Brain microvascular endothelial cell (primary cell): ENCODE results near the gene CYP26B1.

ENCODE experiments used
- DNase-seq: peaks from one replicate; pipeline ENCODE4 v3.0.0-alpha.2; 2020
- H3K27ac ChIP-seq: fragments of 250-450 bp; sonication (Bioruptor Pico); 2 replicates; pipeline ENCODE4 v1.5.1; 2020; ENCODE audit warnings: mild to moderate bottlenecking, moderate library complexity
- H3K27me3 ChIP-seq: fragments of 250-450 bp; sonication (Bioruptor Pico); replicated peaks from 2 replicates; pipeline ENCODE4 v1.5.1; 2020; ENCODE audit warnings: mild to moderate bottlenecking
- H3K36me3 ChIP-seq: fragments of 250-450 bp; sonication (Bioruptor Pico); replicated peaks from 2 replicates; pipeline ENCODE4 v1.5.1; 2020; ENCODE audit warnings: mild to moderate bottlenecking
- H3K4me3 ChIP-seq: 2 replicates; pipeline ENCODE4 v1.5.1; 2011; ENCODE audit warnings: low read depth, mild to moderate bottlenecking, control low read depth, low read length, moderate library complexity
- in situ Hi-C: cut with HindIII; loops from 2 replicates; pipeline ENCODE4 v1.10.0; 2017; ENCODE audit warnings: low sequenced_read_pairs, low pct_ligation_motif_present
- TF ChIP-seq, protein P1 (sequence below): IDR thresholded peaks from 2 replicates; pipeline ENCODE4 v1.5.1; 2011; ENCODE audit warnings: low read depth, mild to moderate bottlenecking, moderate library complexity, low read length, control low read depth, inconsistent platforms; ENCODE audit errors: missing control alignments

CYP26B1 gene

DNA sequence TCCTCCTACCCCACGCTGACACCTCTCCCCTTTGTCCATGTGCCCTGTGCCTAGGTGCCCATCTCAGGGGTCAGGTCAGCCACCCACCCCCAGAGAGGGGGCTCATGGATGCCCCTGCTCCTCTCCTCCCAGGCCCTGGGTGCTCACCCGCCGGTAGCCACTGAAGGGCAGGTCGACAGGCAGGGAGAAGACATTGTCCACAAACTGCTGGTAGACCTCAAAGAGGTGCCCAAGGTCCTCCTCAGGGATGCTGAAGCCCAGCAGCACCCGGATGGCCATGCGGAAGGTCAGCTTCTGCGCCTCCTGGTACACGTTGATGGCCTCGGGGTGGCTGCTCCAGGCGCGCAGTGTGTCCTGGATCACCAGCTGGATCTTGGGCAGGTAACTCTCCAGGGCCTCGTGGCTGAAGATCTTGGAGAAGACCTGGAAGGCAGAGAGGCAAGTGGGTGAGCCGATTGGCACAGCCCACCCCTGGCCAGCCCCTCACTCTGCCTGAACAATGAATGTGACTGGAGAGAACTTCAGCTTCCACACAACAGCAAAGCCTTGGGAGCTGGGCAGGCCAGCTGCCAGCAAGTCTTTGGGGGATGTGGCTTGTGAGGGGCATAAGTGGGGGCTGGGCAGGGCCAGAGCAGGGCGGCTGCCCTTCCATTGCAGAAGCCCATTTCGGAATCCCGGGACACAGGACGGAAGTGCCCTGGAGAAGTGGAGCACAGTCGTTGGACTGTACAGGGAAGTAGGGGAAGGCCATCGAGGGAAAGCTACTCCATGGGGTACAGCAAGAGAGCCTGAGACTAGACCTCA is 12.5 kb downstream of the CYP26B1 start:
- no peak overlapping the region for H3K27ac ChIP-seq
- DNase-seq: no peak
- in situ Hi-C loops: no loop called here
- no peak overlapping the region for H3K4me3 ChIP-seq
- no peaks in the 10 kb centered on the region for H3K27me3 ChIP-seq
- TF ChIP-seq, protein P1, sequence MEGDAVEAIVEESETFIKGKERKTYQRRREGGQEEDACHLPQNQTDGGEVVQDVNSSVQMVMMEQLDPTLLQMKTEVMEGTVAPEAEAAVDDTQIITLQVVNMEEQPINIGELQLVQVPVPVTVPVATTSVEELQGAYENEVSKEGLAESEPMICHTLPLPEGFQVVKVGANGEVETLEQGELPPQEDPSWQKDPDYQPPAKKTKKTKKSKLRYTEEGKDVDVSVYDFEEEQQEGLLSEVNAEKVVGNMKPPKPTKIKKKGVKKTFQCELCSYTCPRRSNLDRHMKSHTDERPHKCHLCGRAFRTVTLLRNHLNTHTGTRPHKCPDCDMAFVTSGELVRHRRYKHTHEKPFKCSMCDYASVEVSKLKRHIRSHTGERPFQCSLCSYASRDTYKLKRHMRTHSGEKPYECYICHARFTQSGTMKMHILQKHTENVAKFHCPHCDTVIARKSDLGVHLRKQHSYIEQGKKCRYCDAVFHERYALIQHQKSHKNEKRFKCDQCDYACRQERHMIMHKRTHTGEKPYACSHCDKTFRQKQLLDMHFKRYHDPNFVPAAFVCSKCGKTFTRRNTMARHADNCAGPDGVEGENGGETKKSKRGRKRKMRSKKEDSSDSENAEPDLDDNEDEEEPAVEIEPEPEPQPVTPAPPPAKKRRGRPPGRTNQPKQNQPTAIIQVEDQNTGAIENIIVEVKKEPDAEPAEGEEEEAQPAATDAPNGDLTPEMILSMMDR: no peak
- no peaks in the 10 kb centered on the region for H3K36me3 ChIP-seq

DNA sequence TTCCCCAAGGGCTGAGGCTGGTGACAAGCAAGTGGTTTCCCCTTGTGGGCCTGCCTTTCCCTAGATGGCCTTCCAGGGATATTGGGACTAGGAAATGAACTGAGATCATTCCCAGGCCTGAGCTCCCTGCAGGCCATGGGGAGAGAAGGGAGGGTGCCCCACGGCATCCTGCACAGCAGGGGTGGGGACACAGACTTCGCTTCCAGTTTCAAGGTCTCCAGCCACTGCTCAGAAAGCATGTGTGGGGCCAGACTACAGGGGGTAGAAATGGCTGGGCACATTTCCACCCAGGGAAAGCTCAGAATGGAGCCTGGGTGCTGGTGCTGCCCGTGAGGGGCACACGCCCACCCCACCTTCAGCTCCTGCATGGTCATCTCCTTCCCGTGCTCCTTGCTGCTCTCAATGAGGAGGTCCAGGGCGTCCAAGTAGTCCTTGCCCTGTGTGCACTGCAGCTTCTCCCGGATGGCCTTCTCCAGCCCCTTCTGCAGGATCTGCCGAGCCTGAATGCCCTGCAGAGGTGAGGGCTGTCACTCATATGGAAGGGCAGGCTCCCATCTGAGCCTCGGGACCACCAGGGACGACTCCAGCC is 13.2 kb downstream of the CYP26B1 start:
- H3K27me3 ChIP-seq: no peaks in the 10 kb centered on the region
- DNase-seq: no peak
- no peak overlapping the region for H3K4me3 ChIP-seq
- in situ Hi-C loops: no loop called here
- H3K36me3 ChIP-seq: no peaks in the 10 kb centered on the region
- TF ChIP-seq, protein P1: no peak
- H3K27ac ChIP-seq: no peak overlapping the region

GRCh38 chr2:72133721-72134407 is 13.8 kb downstream of the CYP26B1 start:
- no peak for DNase-seq
- in situ Hi-C loops: no loop called here
- no peaks in the 10 kb centered on the region for H3K27me3 ChIP-seq

DNA sequence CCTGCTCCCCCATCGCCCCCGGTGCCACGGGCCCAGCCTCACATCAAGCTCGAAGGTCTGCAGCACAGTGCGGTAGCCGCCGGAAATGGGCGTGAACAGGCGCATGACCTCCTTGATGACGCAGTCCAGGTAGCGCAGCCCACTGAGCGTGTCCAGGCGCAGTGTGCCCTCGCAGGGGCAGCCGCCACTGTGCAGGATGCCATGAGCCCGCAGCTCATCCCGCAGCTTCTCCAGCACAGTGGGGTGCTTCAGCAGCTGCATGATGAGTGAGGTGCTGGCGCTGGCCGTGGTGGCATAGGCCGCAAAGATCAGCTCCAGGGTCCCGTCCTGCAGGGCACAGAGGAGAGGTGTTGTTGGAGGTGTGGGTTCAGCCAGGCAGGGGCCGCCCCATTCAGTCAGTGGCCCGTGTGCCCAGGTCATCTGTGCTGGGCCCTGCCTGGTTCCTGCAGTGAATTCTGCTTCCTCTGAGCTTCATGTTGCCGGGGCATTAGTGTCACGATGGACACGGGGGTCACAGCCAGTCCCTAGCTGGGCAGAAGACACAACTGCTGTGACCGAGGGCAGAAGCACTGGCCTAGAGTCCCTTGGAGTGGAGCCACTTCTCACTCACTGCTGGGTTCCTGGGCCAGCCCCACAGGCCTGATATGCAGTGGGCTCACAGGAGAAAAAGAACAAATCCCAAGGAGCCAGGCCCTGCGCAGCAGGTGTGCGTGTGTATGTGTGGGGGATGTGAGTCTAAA is 14.5 kb downstream of the CYP26B1 start:
- TF ChIP-seq, protein P1: no peak
- DNase-seq: no peak
- Histone ChIP-seq H3K27me3 (no peaks in the 10 kb centered on the region), H3K4me3 (no peak overlapping the region), H3K36me3 (no peaks in the 10 kb centered on the region), H3K27ac (no peak overlapping the region)
- in situ Hi-C loops: no loop called here

More at GRCh38 chr2:72133721-72134407, 13.8 kb downstream of the CYP26B1 start:
- Histone ChIP-seq H3K27ac (no peak overlapping the region), H3K36me3 (no peaks in the 10 kb centered on the region), H3K4me3 (no peak overlapping the region)
- TF ChIP-seq, protein P1: no peak

DNA sequence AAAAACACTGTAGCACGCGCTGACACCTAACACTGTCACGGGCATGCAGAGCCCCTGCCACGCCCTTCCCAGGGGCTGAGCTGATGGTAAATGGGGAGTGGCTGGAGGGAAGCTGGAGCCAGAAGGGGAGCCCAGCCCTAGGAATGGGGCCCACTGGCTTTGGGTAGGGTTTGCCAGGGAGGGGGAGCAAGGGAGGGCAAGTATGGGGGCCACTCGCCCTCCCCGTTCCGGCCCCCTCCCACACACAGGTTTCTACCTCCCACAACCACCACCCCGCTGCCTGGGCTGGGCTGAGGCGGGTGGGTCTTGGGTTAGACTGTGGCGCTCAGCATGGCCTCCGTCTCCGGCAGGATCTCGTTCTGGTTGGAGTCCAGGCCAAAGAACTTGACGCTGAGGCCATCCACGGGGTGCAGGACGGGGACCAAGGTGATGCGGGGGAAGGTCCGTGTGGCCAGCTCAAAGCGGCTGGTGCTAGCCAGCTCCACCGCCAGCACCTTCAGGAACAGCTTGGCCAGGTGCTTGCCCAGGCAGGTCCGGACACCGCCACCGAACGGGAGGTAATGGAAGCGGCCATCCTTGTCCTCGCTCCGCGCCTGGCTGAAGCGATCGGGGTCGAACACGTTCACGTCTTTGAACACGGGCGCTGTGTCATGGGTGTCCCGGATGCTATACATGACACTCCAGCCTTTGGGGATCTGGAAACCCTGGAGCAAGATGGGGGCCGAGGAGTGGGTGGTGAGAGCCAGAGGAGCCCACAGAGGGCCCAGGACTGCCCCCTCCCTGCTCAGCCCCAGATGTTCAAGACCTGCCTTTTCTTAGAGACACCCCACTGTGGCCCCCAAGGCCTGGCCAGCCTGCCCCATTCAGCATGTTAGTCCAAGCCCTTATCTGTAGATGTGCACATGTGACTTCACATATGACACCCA is 15.5 kb downstream of the CYP26B1 start:
- DNase-seq: no peak
- H3K4me3 ChIP-seq: no peak overlapping the region
- H3K27me3 ChIP-seq: no peaks in the 10 kb centered on the region
- in situ Hi-C loops: no loop called here
- TF ChIP-seq, protein P1: no peak
- H3K27ac ChIP-seq: no peak overlapping the region
- H3K36me3 ChIP-seq: no peaks in the 10 kb centered on the region
